IMR-90 (cell line): Measurements from ENCODE around the gene ELL2. TPM values are rescaled to one million over a fixed set of nuclear protein-coding genes. Genes with fewer than 3 reads are reported as not detected.

Experiments used
- ATAC-seq: fragments of 200-7000 bp; cut with Tn5 transposase; 2 replicates; pipeline ENCODE4 v1.9.1; 2020; ENCODE audit warnings: low read depth, mild to moderate bottlenecking, moderate library complexity
- BruUV-seq: library from RNA; stranded (reverse); fragments of 400-500 nt; replicated peaks from 2 replicates; lab custom pipeline; 2021; lab: Mats Ljungman, UMichigan
- CTCF ChIA-PET: fragments of 300-600 bp; formaldehyde crosslinking; extraction: SDS; loops from one replicate; lab custom pipeline; 2021; ENCODE audit warnings: antibody characterized with exemption; lab: Yijun Ruan, JAX
- POLR2A ChIA-PET: fragments of 300-600 bp; sonication (Branson Sonifier 250); formaldehyde crosslinking; loops from one replicate; lab custom pipeline; 2022; ENCODE audit warnings: antibody characterized with exemption; ENCODE audit not compliant: unreplicated experiment; lab: Charles Lee
- DNase-seq: peaks from one replicate; pipeline ENCODE4 v3.0.0; 2013
- H2AFZ ChIP-seq: replicated peaks from 2 replicates; pipeline ENCODE3; 2013; ENCODE audit warnings: low read length, mild to moderate bottlenecking; ENCODE audit not compliant: poor library complexity
- H2AK5ac ChIP-seq: 2 replicates; pipeline ENCODE4 v1.6.1; 2013; ENCODE audit warnings: low read depth, low read length, inconsistent platforms
- H2AK9ac ChIP-seq: replicated peaks from 2 replicates; pipeline ENCODE3; 2013; ENCODE audit warnings: mild to moderate bottlenecking, low read depth, low read length, moderate library complexity; ENCODE audit not compliant: poor library complexity
- H2BK120ac ChIP-seq: 2 replicates; pipeline ENCODE4 v1.6.1; 2013; ENCODE audit warnings: low read depth, low read length, inconsistent platforms
- H2BK15ac ChIP-seq: 3 replicates; pipeline ENCODE4 v1.6.1; 2013; ENCODE audit warnings: low read depth, low read length, inconsistent platforms
- H2BK20ac ChIP-seq: 2 replicates; pipeline ENCODE4 v1.6.1; 2013; ENCODE audit warnings: low read depth, mild to moderate bottlenecking, inconsistent platforms, low read length, moderate library complexity
- H2BK5ac ChIP-seq: 2 replicates; pipeline ENCODE4 v1.6.1; 2013; ENCODE audit warnings: mild to moderate bottlenecking, low read depth, low read length, inconsistent platforms; ENCODE audit not compliant: poor library complexity, severe bottlenecking
- H3K14ac ChIP-seq: replicated peaks from 2 replicates; pipeline ENCODE4 v1.6.1; 2013; ENCODE audit warnings: low read depth, low read length, inconsistent platforms
- H3K18ac ChIP-seq: 2 replicates; pipeline ENCODE4 v1.6.1; 2013; ENCODE audit warnings: low read depth, low read length, control low read depth
- H3K23ac ChIP-seq: 2 replicates; pipeline ENCODE4 v1.6.1; 2013; ENCODE audit warnings: low read depth, low read length, inconsistent platforms
- H3K27ac ChIP-seq: 2 replicates; pipeline ENCODE4 v1.5.1; 2013; ENCODE audit warnings: mild to moderate bottlenecking, control low read depth, low read length; ENCODE audit not compliant: insufficient read depth
- H3K27me3 ChIP-seq: 2 replicates; pipeline ENCODE4 v1.6.1; 2013; ENCODE audit warnings: low read length; ENCODE audit not compliant: control insufficient read depth, insufficient read depth
- H3K36me3 ChIP-seq: 2 replicates; pipeline ENCODE4 v1.6.1; 2013; ENCODE audit warnings: low read length, mixed read lengths; ENCODE audit not compliant: control insufficient read depth, insufficient read depth
- H3K4ac ChIP-seq: 2 replicates; pipeline ENCODE4 v1.6.1; 2013; ENCODE audit warnings: low read depth, low read length, inconsistent platforms
- H3K4me1 ChIP-seq: 2 replicates; pipeline ENCODE4 v1.6.1; 2013; ENCODE audit warnings: low read length, mixed read lengths; ENCODE audit not compliant: control insufficient read depth, insufficient read depth
- H3K4me2 ChIP-seq: 2 replicates; pipeline ENCODE4 v1.6.1; 2013; ENCODE audit warnings: low read depth, mild to moderate bottlenecking, control low read depth, low read length, moderate library complexity
- H3K4me3 ChIP-seq: 2 replicates; pipeline ENCODE4 v1.5.1; 2013; ENCODE audit warnings: low read depth, mild to moderate bottlenecking, control low read depth, low read length, moderate library complexity; ENCODE audit not compliant: insufficient read depth
- H3K56ac ChIP-seq: 2 replicates; pipeline ENCODE4 v1.6.1; 2013; ENCODE audit warnings: low read length, inconsistent platforms; ENCODE audit not compliant: insufficient read depth; ENCODE audit errors: extremely low read depth
- H3K79me1 ChIP-seq, 2 experiments: 2 replicates each; pipeline ENCODE4 v1.6.1; 2013; ENCODE audit warnings: low read length in 2 of 2, inconsistent platforms in 1 of 2, low read depth in 1 of 2
- H3K9ac ChIP-seq: 2 replicates; pipeline ENCODE4 v1.6.1; 2013; ENCODE audit warnings: low read depth, low read length, control low read depth
- H3K9me1 ChIP-seq: 2 replicates; pipeline ENCODE4 v1.6.1; 2013; ENCODE audit warnings: low read length, inconsistent platforms; ENCODE audit not compliant: insufficient read depth
- H3K9me3 ChIP-seq: 2 replicates; pipeline ENCODE4 v1.6.1; 2013; ENCODE audit warnings: low read length; ENCODE audit not compliant: control insufficient read depth, insufficient read depth
- H4K20me1 ChIP-seq: 2 replicates; pipeline ENCODE4 v1.6.1; 2013; ENCODE audit warnings: low read length, inconsistent platforms; ENCODE audit not compliant: insufficient read depth
- H4K5ac ChIP-seq: 2 replicates; pipeline ENCODE4 v1.6.1; 2013; ENCODE audit warnings: mild to moderate bottlenecking, low read depth, low read length, control low read depth
- H4K8ac ChIP-seq, 2 experiments: 2 replicates each; pipeline ENCODE4 v1.6.1; 2013; ENCODE audit warnings: low read depth in 2 of 2, low read length in 2 of 2, control low read depth in 1 of 2, inconsistent platforms in 1 of 2
- H4K91ac ChIP-seq: 2 replicates; pipeline ENCODE4 v1.6.1; 2013; ENCODE audit warnings: low read depth, low read length, inconsistent platforms; ENCODE audit not compliant: insufficient read depth
- BHLHE40 ChIP-seq: fragments of 150-350 bp; IDR thresholded peaks from 2 replicates; pipeline ENCODE4 v1.6.1; 2016; ENCODE audit warnings: mild to moderate bottlenecking, low read depth, low read length
- CHD1 ChIP-seq: IDR thresholded peaks from 2 replicates; pipeline ENCODE4 v1.6.1; 2012; ENCODE audit warnings: low read depth, low read length, improper control_type of control experiment
- MAFK ChIP-seq: IDR thresholded peaks from 2 replicates; pipeline ENCODE4 v1.6.1; 2012; ENCODE audit warnings: low read depth, low read length, improper control_type of control experiment
- MAZ ChIP-seq: IDR thresholded peaks from 2 replicates; pipeline ENCODE4 v1.6.1; 2012; ENCODE audit warnings: low read depth, mild to moderate bottlenecking, low read length, improper control_type of control experiment, moderate library complexity, borderline replicate concordance
- MXI1 ChIP-seq: IDR thresholded peaks from 2 replicates; pipeline ENCODE4 v1.6.1; 2012; ENCODE audit warnings: low read depth, mild to moderate bottlenecking, low read length, moderate library complexity, borderline replicate concordance
- NFE2L2 ChIP-seq: fragments of 150-350 bp; IDR thresholded peaks from 2 replicates; pipeline ENCODE4 v1.6.1; 2016; ENCODE audit warnings: low read depth, mild to moderate bottlenecking, low read length
- RAD21 ChIP-seq: IDR thresholded peaks from 2 replicates; pipeline ENCODE4 v1.6.1; 2012; ENCODE audit warnings: low read length, improper control_type of control experiment
- RCOR1 ChIP-seq: IDR thresholded peaks from 2 replicates; pipeline ENCODE4 v1.6.1; 2012; ENCODE audit warnings: mild to moderate bottlenecking, low read length, improper control_type of control experiment; ENCODE audit not compliant: insufficient replicate concordance
- SMC3 ChIP-seq: fragments of 150-350 bp; IDR thresholded peaks from 2 replicates; pipeline ENCODE4 v1.6.1; 2016; ENCODE audit warnings: low read depth, mild to moderate bottlenecking, antibody characterized with exemption, low read length, moderate library complexity
- WGBS, 2 experiments: methylation state at CpG; one replicate each; pipeline versions ENCODE4 v1.1.5 to v1.1.7; 2013; ENCODE audit warnings: missing lambda C conversion rate in 2 of 2; ENCODE audit not compliant: insufficient read length in 1 of 2; ENCODE audit errors: extremely low coverage in 2 of 2; 5-methylcytosine and 5-hydroxymethylcytosine counted together
- dilution Hi-C: fragments of 300-500 bp; cut with HindIII; formaldehyde crosslinking; loops from one replicate; pipeline ENCODE4 v1.14.3; 2018; ENCODE audit warnings: low sequenced_read_pairs; ENCODE audit not compliant: unreplicated experiment
- in situ Hi-C: fragments of 300-500 bp; cut with MboI; formaldehyde crosslinking; loops from 3 replicates; pipeline ENCODE4 v1.14.3; 2019; ENCODE audit warnings: low sequenced_read_pairs, inconsistent platforms, mixed read lengths
- intact Hi-C: fragments of 100-400 bp; cut with micrococcal nuclease; formaldehyde crosslinking; loops from 2 replicates; pipeline ENCODE4 v1.10.0; 2022
- polyA plus RNA-seq, 3 experiments: library from polyadenylated mRNA; depleted of rRNA; stranded (reverse); fragments of >200 nt; gene quantifications; 2 replicates each; pipeline ENCODE4 v1.2.3, GENCODE V29; 2012; ENCODE audit warnings: low replicate concordance in 1 of 3
- total RNA-seq: library from RNA; depleted of rRNA; stranded (reverse); fragments of >200 nt; gene quantifications from 2 replicates; pipeline ENCODE4 v1.2.3, GENCODE V29; 2012
- TF ChIP-seq, protein P1 (sequence below): fragments of 150-350 bp; IDR thresholded peaks from 2 replicates; pipeline ENCODE4 v1.6.1; 2017; ENCODE audit warnings: mild to moderate bottlenecking, antibody characterized with exemption, low read length, low read depth
- TF ChIP-seq, protein P2 (sequence below): conservative IDR thresholded peaks from 2 replicates; pipeline ENCODE4 v1.5.1; 2012; ENCODE audit warnings: mild to moderate bottlenecking, low read depth, low read length, improper control_type of control experiment
- TF ChIP-seq, protein P3 (sequence below): fragments of 150-350 bp; IDR thresholded peaks from 2 replicates; pipeline ENCODE4 v1.6.1; 2016; ENCODE audit warnings: low read depth, mild to moderate bottlenecking, low read length, moderate library complexity, borderline replicate concordance

The ELL2 gene
- total and polyA plus RNA-seq, 2 of the 4 experiments (the other 2 are of a cell fraction): 61.4 to 92.5 TPM

DNA sequence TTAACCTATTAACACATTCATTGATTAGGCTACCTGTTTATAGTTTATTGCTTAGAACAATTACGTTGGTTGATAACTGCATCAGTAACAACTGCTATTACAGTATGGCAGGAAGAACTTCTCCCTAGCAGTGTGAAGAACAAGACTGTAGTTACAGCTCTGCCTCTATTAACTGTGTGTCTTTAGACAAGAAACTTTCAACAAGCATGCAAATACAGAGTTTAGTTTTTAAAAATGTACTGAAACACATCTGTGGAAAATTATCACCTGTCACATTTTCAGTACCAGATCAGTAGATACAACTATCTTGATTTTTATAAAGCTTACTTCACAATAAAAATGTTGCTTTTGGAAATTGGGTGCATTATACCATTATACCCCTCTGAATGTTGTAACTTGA is 22.2 kb downstream of the ELL2 start (continued):
- TF ChIP-seq, protein P1, sequence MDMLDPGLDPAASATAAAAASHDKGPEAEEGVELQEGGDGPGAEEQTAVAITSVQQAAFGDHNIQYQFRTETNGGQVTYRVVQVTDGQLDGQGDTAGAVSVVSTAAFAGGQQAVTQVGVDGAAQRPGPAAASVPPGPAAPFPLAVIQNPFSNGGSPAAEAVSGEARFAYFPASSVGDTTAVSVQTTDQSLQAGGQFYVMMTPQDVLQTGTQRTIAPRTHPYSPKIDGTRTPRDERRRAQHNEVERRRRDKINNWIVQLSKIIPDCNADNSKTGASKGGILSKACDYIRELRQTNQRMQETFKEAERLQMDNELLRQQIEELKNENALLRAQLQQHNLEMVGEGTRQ: no peak
- TF ChIP-seq BHLHE40 (no peak), MAFK (no peak)

DNA sequence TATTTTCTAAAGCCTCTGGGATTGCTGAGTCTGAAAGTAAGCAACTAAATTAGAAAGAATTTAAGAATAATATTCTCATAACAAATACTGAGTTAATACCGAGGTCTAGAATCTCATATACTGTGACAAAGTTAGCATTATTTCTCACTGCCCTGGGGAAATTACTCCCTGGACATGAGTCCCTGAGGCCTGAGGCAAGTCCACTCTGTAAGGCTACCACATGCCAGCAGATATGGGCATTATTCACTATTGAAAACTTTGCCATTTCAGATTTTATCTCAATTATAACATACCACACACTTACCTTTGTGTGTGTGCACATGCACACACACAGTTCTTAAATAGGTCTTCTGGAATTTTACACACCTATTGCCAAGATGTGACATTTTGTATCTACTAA is 22.9 kb downstream of the ELL2 start:
- no CpG with 5 or more reads among the region's 1 CpG for WGBS, 2 experiments
- peaks cover 87% of the 10 kb centered on the region for H4K20me1 ChIP-seq
- dilution Hi-C loops: no loop called here
- no peak for ATAC-seq
- peaks cover 36% of the 10 kb centered on the region for H3K36me3 ChIP-seq
- H3K4me2 ChIP-seq: peak overlapping the region; percentile 49; the same call in 1 of the 2 replicates
- H2BK5ac ChIP-seq: peak overlapping the region; percentile 37
- no peak overlapping the region for H4K91ac ChIP-seq
- BruUV-seq: no TSS peak
- peaks cover 27% of the 10 kb centered on the region for H3K4me1 ChIP-seq
- peak overlapping the region; percentile 19; the same call in 1 of the 2 replicates for H3K9ac ChIP-seq
- ChIA-PET CTCF (no interaction called here), POLR2A (no interaction called here)
- H3K9me1 ChIP-seq: peaks cover 11% of the 10 kb centered on the region
- no peak overlapping the region for H2AK9ac ChIP-seq
- intact Hi-C loops: no loop called here
- no peak for DNase-seq
- peaks cover 0 to 65% of the 10 kb centered on the region in 2 experiments; a peak in 2 of 4 replicates for H3K79me1 ChIP-seq
- no peaks in the 10 kb centered on the region for H3K9me3 ChIP-seq
- H2AFZ ChIP-seq: no peak overlapping the region
- H3K27me3 ChIP-seq: no peaks in the 10 kb centered on the region
- no peak overlapping the region for H2BK20ac ChIP-seq
- no peak overlapping the region for H3K27ac ChIP-seq
- H3K18ac ChIP-seq: no peak overlapping the region
- in situ Hi-C loops: no loop called here
- no peak overlapping the region for H2AK5ac ChIP-seq
- no peak overlapping the region for H4K5ac ChIP-seq
- H3K23ac ChIP-seq: no peak overlapping the region
- no peak overlapping the region for H2BK15ac ChIP-seq
- H4K8ac ChIP-seq: no peak overlapping the region
- no peak overlapping the region for H3K14ac ChIP-seq
- H3K56ac ChIP-seq: no peak overlapping the region
- no peak overlapping the region for H3K4ac ChIP-seq
- no peak overlapping the region for H2BK120ac ChIP-seq
- H3K4me3 ChIP-seq: no peak overlapping the region
- TF ChIP-seq CHD1 (no peak), RAD21 (no peak), MAZ (no peak), SMC3 (no peak), MAFK (no peak), BHLHE40 (no peak), NFE2L2 (no peak), RCOR1 (no peak), MXI1 (no peak)
- TF ChIP-seq, protein P1: no peak
- TF ChIP-seq, protein P2, sequence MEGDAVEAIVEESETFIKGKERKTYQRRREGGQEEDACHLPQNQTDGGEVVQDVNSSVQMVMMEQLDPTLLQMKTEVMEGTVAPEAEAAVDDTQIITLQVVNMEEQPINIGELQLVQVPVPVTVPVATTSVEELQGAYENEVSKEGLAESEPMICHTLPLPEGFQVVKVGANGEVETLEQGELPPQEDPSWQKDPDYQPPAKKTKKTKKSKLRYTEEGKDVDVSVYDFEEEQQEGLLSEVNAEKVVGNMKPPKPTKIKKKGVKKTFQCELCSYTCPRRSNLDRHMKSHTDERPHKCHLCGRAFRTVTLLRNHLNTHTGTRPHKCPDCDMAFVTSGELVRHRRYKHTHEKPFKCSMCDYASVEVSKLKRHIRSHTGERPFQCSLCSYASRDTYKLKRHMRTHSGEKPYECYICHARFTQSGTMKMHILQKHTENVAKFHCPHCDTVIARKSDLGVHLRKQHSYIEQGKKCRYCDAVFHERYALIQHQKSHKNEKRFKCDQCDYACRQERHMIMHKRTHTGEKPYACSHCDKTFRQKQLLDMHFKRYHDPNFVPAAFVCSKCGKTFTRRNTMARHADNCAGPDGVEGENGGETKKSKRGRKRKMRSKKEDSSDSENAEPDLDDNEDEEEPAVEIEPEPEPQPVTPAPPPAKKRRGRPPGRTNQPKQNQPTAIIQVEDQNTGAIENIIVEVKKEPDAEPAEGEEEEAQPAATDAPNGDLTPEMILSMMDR: no peak
- TF ChIP-seq, protein P3, sequence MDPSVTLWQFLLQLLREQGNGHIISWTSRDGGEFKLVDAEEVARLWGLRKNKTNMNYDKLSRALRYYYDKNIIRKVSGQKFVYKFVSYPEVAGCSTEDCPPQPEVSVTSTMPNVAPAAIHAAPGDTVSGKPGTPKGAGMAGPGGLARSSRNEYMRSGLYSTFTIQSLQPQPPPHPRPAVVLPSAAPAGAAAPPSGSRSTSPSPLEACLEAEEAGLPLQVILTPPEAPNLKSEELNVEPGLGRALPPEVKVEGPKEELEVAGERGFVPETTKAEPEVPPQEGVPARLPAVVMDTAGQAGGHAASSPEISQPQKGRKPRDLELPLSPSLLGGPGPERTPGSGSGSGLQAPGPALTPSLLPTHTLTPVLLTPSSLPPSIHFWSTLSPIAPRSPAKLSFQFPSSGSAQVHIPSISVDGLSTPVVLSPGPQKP: no peak
